Stimulated activated CD8-positive, alpha-beta memory T cell treated with anti-CD3 and anti-CD28 coated beads, Interleukin-12 subunit alpha, Interleukin-12 subunit beta, amount 100 ng/mL, for 4 hours (primary cell): ENCODE data around the gene BUD31.

ENCODE experiments used
- DNase-seq: peaks from one replicate; pipeline ENCODE4 v3.0.0-alpha.2; 2020; ENCODE audit warnings: low read depth

Gene BUD31

DNA sequence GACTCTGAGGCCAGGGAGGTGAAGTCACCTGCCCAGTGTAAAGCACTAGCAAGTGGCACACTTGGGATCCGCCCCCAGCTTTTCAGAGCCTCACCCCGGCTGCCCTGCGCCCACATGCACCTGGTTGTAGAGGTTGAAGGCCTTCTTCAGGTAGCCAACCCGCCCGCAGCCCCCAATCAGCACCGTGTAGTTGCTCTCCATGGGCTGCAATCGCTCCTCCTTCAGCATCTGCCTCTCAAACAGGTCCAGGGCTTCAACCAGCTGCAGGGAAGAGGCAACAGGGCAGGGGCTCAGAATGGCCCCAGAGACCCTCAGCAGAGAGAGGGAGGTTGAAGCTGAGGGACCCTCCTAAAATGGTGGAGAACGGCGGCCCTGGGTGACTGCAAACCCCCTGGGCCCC is 24.4 kb downstream of the BUD31 start:
- DNase-seq, result no peak

DNA sequence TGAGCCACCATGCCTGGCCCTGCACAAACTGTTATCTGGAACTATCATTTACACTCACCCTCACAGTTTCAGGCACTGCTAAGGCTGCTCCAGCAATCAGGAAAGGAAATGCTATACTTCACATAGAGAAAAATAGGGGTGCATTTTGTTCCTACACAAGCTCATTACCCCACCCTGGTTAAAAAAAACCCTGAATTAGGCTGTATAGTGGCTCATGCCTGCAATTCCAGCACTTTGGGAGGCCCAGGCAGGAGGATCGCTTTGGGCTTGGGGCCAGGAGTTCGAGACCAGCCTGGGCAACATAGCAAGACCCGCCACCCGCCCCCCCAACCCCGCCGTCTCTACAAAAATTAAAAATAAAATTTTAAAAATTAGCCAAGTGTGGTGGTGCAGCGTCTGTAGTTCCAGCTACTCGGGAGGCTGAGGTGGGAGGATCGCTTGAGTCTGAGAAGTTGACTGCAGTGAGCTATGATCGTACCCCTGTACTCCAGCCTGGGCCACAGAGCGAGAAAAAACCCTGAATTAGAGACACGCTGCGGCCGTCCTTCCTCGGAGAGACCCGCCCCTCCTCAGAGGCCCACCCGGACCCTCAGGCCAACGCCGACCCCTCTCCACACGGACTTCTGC is 29.3 kb downstream of the BUD31 start:
- no peak for DNase-seq

DNA sequence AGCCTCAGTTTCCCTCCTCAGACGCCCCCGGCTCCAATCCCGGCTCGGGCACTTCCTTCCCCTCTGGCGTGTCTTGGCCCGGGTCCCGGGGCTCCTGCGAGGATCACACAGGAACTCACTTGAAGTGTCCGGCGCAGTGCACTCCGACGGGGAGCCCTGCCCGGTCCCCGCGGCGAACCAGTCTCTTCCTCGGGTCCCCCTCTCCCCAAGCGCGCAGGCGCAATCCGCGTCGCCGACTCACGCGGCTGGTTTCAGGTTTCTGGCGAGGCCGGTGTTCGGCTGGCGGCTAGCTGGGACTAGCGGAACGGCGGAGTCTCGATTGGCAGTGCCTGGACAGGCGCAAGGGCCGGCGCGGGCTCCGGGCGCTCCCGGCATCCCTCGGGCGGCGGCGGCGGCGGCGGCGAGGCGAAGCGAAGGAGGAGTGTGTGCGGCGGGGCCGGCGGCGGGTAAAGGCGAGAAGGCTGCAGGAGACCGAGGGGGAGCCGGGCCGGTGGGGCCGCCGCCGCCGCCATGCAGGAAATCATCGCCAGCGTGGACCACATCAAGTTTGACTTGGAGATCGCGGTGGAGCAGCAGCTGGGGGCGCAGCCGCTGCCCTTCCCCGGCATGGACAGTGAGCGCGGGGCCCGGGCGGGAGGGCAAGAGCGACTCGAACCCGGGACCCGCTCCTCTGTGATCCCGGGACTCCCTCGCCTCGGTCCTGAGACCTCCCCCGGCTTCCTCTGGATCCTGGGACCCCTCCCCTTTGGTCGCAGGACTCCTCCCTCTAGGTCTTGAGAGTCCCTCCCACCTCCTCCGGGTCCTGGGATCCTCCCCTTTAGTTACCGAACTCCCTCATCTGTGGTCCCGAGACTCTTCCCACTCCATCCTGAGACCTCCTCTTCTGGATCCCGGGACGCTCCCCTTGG is 30.1 kb downstream of the BUD31 start, which contains the start of the genes CPSF4 and PTCD1:
Gene CPSF4, plus strand, starts transcription at position 371 of the 908 bp plus-strand sequence. Its CDS starts 140 bp downstream, at position 511.
Gene PTCD1, minus strand, starts transcription at position 226 of the 908 bp plus-strand sequence. CDS start 3,556 bp downstream, outside the sequence.
- DNase-seq, result peak; percentile 82

DNA sequence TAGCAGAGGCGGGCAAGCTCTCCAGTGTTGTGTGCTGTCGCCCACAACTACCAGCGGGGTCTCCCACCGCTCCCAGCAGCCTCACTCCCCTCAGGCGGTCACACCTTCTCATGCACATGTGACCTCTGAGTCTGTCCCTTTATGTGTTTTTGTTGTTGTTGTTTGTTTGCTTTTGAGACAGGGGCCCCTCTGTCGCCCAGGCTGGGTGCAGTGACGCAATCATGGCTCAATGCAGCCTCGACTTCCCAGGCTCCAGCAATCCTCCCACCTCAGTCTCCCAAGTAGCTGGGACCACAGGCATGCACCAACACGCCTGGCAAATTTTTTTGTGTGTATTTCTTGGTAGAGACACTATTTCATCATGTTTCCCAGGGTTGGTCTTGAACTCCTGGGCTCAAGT is 31.4 kb downstream of the BUD31 start:
- no peak for DNase-seq

DNA sequence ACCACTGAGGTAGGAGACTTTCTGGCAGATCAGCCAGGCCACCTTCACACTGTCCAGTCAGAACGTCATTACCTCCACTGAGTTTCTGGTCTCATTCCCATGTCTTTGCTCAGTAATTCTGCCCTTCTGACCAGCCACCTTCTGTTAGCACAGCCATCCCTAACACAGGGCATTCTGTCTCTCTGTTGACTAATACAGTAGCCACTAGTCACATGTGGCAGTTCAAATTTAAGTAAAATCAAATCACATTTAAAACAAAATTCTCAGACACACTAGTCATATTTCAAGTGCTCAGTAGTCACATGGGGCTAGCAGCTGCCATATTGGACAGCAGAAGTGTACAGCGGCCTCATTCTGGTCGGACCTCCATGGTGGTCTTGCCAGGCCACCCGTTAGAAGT is 37.3 kb downstream of the BUD31 start:
- no peak for DNase-seq

DNA sequence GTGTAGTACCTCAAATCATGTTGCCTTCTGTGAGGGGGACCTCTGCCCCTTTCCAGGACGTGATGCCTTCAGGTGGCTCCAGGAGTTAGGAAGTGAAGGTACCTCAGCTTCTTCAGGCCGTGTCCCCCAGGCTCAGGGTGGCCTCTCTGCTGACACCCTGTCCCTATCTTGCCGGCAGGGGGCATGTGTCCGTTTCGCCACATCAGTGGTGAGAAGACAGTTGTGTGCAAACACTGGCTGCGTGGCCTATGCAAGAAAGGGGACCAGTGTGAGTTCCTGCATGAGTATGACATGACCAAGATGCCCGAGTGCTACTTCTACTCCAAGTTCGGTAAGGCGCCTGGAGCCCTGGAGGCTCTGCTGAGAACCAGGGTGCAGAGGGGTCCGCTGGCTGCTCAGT is 39.2 kb downstream of the BUD31 start:
- DNase-seq, result no peak

DNA sequence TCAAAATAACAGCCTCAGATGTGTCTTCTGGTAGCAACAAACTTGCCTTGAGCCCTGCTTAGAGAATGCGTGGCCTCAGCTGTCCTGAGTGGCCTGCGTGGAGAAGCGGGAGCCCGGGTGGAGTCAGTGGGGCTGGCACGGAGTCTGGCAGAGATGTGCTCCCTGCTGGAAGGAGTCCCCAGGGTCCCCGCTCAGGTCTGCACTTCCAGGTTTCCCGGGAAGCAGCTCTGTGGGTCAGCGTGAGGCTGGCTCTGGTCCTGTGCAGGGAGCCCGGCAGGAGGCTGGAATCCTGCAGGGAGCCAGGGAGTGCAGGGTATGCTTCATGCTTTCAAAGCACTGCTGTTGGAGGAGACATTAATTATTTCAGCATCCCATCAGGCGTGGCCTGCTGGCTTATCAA is 40.1 kb downstream of the BUD31 start:
- no peak for DNase-seq

DNA sequence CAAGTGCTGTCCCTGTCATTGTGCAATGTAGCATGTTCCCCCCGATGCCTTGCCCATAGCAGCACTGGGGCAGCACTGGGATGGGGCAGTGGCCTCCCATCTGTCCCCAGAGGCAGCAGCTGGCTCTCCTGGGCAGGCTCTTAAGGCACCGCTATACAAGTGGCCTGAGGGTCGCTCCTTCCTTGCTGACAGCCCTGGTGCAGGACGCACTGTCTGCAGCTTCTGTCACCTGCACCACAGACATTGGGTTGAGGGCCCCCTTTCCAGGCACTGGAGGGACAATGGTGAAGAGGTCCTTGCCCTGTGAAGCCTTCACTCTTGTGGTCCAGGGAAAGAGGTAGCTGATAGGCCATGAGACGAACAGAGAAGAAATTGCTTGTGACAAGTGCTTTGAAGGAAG is 40.6 kb downstream of the BUD31 start:
- DNase-seq, result no peak

DNA sequence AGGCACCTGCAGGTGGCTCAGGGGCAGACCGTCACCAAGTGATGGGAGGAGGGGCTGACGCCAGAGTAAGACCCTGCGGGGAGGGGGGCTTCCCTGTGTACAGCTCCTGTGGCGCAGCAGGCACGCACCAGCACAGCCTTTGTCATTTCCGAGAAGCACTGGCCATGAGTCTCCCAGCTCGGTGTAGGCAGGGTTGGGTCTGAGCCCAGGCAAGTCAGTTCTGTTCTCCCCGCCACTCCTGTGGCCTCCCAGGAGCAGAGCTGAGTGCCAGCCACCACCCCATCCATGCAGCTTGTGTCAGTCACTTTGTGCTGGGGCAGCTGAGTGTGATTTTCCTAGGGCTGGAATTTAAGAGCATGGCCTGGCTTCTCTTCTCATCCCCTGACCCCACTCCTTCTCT is 43.2 kb downstream of the BUD31 start:
- DNase-seq, result no peak

DNA sequence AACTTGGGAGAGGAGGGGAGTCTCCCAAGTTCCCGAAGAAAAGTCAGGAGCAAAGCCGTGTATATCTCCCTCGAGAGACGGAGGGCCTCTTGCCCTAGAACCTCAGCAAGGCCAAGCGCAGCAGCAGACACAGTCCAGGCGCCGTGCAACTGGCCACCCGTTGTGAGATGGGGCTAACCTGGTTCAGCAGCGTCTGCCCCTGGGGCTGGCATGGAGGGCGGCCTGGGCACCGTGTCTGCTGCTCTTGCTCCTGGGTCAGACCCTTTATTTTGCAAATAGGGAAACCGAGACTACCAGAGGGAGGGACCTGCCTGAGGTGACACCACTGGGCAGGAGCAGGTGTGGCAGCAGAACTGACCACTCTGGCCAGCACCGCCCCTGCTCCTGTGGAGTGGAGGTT is 43.8 kb downstream of the BUD31 start:
- no peak for DNase-seq

DNA sequence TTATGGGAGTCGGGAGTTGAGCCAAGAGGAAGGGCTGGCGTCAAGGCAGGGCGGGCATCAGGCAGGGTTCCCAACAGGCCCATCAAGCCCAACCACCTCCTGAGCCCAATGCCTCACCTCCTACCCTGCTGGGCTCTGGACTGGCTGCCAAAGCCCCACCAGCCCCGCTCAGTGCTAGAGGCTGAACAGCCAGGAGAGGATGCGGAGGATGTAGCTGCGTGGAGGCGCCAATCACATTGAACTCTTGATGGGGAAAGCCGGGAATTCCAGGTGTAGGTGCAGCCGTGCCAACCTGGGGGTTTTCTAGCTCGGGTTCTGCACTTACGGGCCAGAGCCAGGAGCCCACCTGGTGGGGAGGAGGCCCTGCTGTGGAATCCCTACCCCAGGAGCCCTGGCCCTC is 44.3 kb downstream of the BUD31 start:
- DNase-seq, result no peak

DNA sequence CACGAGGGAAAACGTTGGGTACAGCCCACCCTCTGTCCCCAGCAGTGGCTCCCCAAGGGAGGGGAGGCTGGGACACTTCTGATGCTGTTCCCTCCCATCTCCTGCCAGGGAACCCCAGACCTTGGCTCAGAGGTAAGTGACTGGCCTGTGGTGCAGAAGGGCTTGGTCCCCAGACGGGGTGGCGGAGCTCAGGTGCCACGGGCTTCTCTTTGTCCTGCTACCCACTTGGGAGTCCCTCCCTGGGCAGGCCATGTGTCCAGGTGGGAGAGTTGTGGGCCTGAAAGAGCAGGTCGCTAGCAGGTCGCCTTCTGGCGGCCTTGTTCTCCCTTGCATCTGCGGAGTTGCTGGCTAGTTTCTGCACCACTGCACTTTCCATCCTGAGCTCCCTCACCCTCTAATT is 47.1 kb downstream of the BUD31 start:
- DNase-seq, result no peak

DNA sequence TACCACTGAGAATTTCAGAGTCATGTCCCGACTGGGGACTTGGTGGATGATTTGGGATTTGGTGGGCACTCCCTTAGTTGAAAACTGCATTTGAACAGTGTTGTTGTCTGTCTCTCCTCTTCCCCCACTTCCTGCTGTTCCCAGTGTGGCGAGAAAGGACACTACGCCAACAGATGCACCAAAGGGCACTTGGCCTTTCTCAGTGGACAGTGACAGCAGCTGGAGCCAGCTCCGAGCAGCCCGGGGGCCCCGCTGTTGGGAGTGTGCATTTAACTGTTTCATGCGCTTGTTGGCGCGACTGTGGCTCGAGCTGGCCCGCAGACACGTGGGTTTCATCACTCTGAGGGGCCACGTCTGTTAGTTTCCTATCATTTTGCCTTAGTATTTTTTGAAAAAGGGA is 47.5 kb downstream of the BUD31 start:
- no peak for DNase-seq

DNA sequence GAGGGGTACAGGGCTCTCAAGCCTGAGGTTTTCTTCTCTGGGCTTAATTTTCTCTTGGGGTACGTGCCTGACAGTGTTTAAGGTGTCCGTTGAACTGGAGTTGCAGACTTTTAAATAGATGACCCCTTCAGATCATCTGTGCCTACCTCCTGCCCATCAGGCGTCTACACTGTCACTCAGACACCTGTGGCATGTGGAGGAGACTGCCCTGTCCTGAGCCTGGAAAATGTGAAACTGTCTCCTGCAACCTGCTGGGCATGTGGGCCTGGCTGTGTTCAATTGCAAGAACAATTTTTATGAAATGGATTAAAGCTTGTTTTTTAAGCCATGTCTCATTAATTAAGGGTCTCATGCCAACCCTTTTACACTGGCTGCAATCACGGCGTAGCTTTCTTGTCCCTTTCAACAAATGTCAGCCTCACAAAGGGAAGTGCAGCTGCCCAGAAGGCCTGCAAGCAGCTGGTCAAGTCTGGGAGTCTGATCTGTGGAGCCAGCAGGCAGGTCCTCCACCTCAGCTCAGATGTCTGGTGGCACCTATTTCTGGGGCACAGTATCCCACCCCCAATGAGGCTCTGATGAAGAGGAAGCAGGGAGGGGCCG is 48.4 kb downstream of the BUD31 start:
- DNase-seq, result no peak

DNA sequence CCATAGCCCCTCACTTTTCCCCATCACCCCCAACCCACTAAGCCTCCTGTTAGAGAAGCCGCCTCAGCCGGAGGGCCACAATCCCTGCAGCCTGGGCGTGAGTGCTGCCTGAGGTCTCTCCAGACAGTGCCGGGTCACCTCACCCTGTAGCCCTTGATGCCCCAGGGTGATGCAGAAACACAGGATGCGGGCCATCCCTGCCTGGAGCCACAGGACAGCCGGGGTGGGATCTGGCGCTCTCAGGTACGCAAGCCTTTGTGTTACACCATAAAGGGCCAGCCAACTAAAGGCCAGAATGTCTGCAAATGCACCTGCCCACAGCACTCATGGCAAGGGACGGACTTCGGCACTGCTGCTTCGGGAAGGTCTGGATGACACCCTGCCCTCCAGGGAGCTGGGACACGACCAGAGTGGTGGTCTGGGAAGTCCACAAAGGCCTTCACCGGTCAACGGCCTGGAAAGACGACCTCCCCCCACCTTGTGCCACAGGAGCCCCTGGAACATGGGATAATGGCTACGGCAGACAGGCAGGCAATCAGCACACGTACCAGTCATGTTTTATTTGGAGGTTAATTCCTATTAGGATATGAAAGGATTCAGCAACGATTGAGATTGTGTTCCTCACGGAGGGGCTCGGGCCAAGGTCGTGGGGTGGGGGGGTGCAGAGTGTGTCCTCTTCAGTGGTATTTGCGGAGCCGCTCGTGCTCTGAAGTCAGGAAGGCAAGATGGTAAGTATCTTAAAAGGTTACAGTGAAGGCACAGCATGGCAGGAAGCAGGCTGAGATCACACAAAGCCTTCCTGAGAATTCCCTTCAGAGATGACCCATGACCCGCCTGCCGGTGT is 49.1 kb downstream of the BUD31 start:
- no peak for DNase-seq

DNA sequence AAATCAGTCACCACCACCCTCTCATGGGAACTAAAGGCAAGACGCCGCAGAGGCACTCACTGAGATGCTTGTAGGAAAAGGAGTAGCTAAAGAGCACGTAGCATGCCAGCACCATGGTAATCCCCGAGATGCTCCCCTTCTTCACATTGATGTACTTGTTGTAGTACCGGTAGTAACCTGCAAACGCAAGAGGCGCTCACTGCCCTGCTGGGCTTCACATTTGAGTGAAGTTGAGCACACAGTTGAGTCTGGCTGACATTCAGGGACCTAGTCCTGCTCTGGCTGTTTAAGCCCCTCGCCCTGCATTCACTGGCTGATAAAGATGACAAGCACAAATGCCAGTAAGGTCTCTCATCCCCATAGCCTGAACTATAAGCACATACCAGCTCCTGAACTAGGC is 50.3 kb downstream of the BUD31 start:
- no peak for DNase-seq

DNA sequence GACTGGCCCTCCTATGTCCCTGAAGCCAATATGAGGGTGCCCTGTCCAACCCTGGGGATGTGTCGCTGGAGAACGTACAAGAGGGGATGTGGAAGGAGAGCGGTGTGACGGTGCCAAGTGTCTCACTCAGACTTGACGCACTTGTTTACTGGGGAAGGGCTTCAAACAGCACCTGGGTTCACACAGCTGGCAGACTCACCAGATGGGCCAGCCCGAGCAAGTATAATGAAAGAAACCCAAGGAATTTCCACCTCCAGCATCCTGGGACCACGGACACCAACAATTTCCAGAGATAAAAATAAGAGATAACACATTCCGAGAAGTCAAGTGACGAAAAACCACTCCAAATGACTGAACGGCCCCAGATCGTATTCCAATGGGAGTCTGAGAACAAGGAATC is 51.9 kb downstream of the BUD31 start:
- DNase-seq, result no peak

DNA sequence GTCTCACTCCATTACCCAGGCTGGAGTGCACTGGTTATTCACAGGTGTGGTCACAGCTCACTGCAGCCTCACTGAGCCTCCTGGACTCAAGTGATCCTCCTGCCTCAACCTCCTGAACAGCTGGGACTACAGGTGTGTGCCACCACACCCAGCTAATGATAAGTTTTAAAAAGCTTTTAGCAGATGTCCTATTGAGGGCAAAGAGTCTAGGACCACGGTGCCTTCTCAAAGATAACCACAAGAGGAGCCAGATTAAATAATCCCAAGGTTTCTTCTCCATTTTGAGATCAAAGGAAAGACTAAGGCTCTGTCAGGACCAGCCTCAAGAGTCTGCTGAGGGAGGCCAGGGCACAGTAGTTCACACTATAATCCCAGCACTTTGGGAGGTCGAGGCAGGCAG is 52.5 kb downstream of the BUD31 start:
- no peak for DNase-seq

DNA sequence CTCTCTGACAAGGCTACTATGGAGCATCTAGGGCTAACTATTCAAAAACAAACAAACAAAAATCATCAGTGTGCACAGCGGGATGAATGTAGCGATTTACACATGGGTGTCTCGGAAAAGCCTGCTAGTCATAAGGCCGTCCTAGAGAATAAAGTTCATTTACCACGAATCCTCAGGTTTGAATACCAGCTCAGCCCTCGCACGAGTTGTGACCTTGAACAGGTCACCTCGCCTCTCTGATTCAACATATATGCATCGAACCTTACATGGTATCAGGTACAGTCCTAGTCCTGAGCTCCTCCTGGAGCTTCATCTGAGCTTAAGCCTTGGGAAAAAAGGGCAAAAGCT is 56.6 kb downstream of the BUD31 start:
- no peak for DNase-seq

DNA sequence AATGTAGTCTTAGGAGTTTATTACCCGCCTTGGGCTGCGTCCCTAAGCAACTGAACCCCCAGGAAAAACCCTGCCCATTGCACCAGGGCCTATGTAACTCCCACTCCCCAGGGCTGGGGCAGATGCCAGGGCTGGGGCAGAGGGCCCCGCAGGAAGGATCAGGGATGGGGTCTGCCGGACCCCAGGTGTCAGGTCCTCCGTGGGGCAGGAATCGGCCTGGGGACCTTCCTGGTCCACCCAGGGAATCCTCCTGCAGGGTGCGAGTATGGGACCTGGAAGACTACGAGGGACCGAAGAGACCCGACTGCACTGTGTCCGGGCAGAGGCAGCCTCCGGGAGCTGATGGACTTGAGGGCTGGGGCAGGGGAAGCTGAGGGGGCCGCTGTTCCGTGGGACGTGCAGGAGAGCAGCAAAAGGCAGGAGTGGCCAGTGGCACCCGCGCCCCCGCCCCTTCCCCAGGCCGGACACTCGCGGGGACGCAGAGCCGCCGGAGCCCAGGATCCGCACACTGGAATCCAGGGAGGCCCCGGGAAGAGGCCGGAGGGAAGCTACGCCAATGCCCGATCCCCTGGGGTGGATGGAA is 59.7 kb downstream of the BUD31 start:
- no peak for DNase-seq
